Adipocyte (in vitro differentiated cells): ENCODE results near the gene ST3GAL2.
"Not testable (repeated sequence)": the region's sequence is repeated elsewhere in the genome, so short reads cannot be mapped to it uniquely, and the experiment has no call there.

Experiments used
- DNase-seq: peaks from one replicate; pipeline ENCODE4 v3.0.0-alpha.2; 2015; ENCODE audit warnings: low read depth
- H3K27me3 ChIP-seq: replicated peaks from 2 replicates; pipeline ENCODE4 v1.7.0; 2013; ENCODE audit warnings: mild to moderate bottlenecking, low read length, moderate library complexity; ENCODE audit not compliant: control insufficient read depth, insufficient read depth
- H3K36me3 ChIP-seq: 2 replicates; pipeline ENCODE4 v1.7.0; 2013; ENCODE audit warnings: low read length, mild to moderate bottlenecking, moderate library complexity; ENCODE audit not compliant: control insufficient read depth, insufficient read depth, severe bottlenecking
- H3K4me1 ChIP-seq: 2 replicates; pipeline ENCODE4 v1.7.0; 2013; ENCODE audit warnings: mild to moderate bottlenecking, low read length, moderate library complexity; ENCODE audit not compliant: control insufficient read depth, insufficient read depth
- H3K4me3 ChIP-seq: 2 replicates; pipeline ENCODE4 v1.7.0; 2013; ENCODE audit warnings: mild to moderate bottlenecking, low read length, moderate library complexity
- H3K9ac ChIP-seq: 2 replicates; pipeline ENCODE4 v1.7.0; 2013; ENCODE audit warnings: mild to moderate bottlenecking, low read length, moderate library complexity
- H3K9me3 ChIP-seq: 2 replicates; pipeline ENCODE4 v1.7.0; 2013; ENCODE audit warnings: mild to moderate bottlenecking, low read length, moderate library complexity; ENCODE audit not compliant: control insufficient read depth

Gene ST3GAL2

DNA sequence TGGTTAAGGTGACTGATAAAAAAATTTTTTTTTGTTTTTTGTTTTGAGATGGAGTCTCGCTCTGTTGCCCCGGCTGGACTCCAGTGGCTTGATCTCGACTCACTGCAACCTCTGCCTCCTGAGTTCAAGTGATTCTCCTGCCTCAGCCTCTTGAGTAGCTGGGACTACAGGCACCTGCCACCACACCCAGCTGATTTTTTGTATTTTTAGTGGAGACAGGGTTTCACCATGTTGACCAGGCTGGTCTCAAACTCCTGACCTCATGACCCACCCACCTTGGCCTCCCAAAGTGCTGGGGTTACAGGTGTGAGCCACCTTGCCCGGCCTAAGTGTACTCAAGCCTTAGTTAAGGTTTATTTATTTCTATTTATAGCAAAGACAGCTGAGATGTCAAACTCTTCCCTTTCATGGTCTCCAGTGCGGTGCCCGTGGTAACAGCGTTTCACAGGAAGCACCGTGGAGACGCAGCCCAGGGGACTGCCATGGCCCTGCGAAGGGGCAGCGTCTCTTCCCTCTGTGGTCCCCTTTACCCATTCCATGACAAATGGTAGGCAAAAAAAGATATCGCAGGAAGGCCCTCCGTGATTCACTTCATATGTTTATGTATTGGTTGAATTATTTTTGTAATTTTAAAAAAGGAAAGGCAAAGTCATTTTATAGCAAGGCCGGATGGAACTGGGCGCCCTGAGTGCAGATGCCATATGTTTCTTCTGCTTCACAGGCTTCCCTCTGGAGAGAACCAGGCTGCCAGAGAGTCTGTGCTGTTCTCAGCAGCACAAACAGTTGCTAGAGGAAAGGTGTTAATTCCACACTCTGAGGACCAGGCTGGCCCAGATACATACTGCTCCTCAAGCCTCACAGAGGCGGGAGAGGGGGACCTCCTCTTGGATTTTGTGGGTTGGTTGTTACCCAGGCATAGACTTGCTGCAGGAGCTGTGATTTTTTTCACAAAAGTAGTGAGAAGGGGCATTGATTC, 63.0 kb downstream of the ST3GAL2 start:
- peaks cover 11% of the 10 kb centered on the region for H3K4me1 ChIP-seq
- peaks cover 50% of the 10 kb centered on the region for H3K36me3 ChIP-seq
- no peak overlapping the region for H3K4me3 ChIP-seq
- H3K9me3 ChIP-seq, result no peaks in the 10 kb centered on the region
- no peaks in the 10 kb centered on the region for H3K27me3 ChIP-seq
- H3K9ac ChIP-seq, result no peak overlapping the region
- DNase-seq, result no peak

DNA sequence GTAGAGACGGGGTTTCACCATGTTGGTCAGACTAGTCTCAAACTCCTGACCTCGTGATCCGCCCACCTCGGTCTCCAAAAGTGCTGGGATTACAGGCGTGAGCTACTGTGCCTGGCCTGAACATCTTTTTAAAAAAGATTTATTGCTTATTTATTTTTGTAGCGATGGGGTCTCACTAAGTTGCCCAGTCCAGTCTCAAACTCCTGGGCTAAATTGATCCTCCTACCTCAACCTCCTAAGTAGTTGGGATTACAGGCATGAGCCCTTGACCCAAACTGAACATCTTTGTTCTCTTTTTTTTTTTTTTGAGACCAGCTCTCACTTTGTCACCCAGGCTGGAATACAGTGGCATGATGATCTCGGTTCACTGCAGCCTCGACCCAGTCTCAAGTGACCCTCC, 64.7 kb downstream of the ST3GAL2 start:
- no peak overlapping the region for H3K9ac ChIP-seq
- H3K4me3 ChIP-seq, result no peak overlapping the region
- peaks cover 63% of the 10 kb centered on the region for H3K36me3 ChIP-seq
- H3K9me3 ChIP-seq, result no peaks in the 10 kb centered on the region
- DNase-seq, result no peak
- H3K27me3 ChIP-seq, result no peaks in the 10 kb centered on the region
- no peaks in the 10 kb centered on the region for H3K4me1 ChIP-seq

DNA sequence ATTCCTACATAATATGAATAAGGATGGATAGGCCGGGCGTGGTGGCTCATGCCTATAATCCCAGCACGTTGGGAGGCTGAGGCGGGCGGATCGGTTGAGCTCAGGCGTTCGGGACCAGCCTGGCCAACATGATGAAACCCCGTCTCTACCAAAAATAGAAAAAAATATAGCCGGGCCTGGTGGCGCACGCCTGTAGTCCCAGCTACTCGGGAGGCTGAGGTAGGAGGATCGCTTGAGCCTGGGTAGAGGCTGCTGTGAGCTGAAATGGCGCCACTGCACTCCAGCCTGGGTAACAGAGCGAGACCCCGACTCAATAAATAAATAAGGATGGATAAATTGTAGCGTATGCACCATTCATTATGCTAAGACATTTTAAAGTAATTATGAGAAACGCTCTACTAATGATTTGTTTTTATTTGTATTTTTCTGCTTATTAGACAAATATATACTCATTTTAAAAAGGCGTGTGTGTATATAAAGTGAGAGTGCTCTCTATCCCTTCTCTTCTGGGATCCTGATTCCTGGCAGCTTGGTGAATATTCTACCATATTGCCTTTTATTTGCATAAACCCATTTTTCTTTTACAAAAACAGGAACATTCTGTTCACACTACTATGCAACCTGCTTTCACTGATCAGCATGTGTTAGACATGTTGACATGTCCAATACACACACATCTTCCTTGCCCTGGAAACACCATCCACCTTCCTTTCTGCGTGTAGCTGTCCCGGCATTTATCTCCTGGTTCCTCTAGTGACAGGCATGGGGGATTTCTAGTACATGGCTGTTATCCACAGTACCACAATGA, 65.8 kb downstream of the ST3GAL2 start:
- Histone ChIP-seq H3K4me3 (no peak overlapping the region), H3K4me1 (no peaks in the 10 kb centered on the region), H3K27me3 (no peaks in the 10 kb centered on the region), H3K9me3 (no peaks in the 10 kb centered on the region), H3K9ac (no peak overlapping the region), H3K36me3 (peaks cover 64% of the 10 kb centered on the region)
- DNase-seq, result no peak

DNA sequence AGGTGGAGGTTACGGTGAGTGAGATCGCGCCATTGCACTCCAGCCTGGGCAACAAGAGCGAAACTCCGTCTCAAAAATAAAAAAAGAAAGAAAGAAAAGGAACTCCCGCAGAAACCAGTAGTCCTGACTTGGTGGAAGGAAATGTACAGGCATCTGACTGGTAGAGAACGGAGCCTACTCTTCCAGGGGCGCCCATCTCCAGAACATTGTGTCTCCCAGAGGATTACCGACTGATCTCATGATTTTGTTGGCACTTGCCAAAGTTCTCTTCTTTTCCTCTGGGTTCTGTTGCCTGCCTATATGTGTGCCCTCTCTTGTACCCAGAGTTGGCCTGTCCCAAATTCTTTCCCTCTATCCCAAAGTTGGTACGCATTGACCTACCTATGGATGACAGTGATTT, 68.0 kb downstream of the ST3GAL2 start:
- Histone ChIP-seq H3K4me1 (no peaks in the 10 kb centered on the region), H3K36me3 (peaks cover 75% of the 10 kb centered on the region), H3K4me3 (no peak overlapping the region), H3K27me3 (no peaks in the 10 kb centered on the region), H3K9me3 (no peaks in the 10 kb centered on the region), H3K9ac (no peak overlapping the region)
- no peak for DNase-seq

DNA sequence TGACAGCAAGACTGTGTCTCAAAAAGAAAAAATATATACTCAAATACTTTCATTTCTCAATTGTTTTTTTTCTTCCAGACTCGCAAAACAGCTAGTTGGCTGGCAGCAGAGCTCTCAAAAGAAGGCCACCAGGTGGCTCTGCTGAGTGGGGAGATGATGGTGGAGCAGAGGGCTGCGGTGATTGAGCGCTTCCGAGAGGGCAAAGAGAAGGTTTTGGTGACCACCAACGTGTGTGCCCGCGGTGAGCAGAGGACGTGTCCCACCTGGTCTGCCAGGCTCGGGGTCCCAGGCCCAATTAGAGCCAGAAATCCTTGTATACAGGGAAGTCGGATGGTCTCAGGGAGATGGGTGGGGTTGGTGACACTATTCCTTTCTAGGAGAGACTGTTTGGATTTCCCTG, 68.8 kb downstream of the ST3GAL2 start:
- peak; percentile 63 for DNase-seq

DNA sequence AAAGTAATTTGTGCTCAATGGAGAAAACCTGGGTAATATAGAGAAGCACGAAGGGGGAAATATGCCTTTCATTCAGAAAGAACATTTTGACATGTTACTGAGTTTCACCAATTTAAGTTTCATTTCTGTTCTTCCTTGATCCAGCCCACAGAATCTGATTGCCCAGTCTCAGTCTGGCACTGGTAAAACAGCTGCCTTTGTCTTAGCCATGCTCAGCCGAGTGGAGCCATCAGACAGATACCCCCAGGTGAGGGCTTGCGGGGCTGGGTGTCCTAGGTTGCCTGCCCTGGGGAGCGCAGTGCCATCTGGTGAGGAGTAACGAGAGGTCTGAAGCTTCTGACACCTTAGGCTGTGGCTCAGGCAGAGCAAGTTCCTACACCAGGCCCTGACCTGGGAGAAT, 74.5 kb downstream of the ST3GAL2 start:
- H3K9me3 ChIP-seq, result no peaks in the 10 kb centered on the region
- H3K27me3 ChIP-seq, result no peaks in the 10 kb centered on the region
- no peak overlapping the region for H3K4me3 ChIP-seq
- no peak for DNase-seq
- no peaks in the 10 kb centered on the region for H3K4me1 ChIP-seq
- H3K9ac ChIP-seq, result no peak overlapping the region
- peaks cover 82% of the 10 kb centered on the region for H3K36me3 ChIP-seq

More for the DNA sequence above, 68.8 kb downstream of the ST3GAL2 start:
- H3K4me1 ChIP-seq, H3K27me3 ChIP-seq, H3K4me3 ChIP-seq, H3K9me3 ChIP-seq, H3K9ac ChIP-seq: not testable (repeated sequence)
- peaks cover 79% of the 10 kb centered on the region for H3K36me3 ChIP-seq

DNA sequence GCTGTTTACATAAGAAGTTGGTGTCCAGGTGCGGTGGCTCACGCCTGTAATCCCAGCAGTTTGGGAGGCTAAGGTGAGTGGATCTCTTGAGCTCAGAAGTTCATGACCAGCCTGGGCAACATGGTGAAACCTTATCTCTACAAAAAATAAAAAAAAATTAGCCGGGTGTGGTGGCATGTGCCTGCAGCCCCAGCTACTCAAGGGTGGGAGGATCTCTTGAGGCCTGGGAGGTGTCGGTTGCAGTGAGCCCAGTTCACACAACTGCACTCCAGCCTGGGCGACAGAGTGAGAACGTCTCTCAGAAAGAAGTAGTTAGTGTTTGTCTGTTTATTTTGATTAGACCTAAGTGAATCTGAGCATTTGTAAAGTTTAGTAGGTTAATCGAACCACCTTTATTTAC, 79.3 kb downstream of the ST3GAL2 start:
- Histone ChIP-seq H3K9ac (no peak overlapping the region), H3K9me3 (no peaks in the 10 kb centered on the region), H3K4me1 (no peaks in the 10 kb centered on the region), H3K36me3 (peaks cover 91% of the 10 kb centered on the region), H3K4me3 (no peak overlapping the region), H3K27me3 (no peaks in the 10 kb centered on the region)
- DNase-seq, result no peak

DNA sequence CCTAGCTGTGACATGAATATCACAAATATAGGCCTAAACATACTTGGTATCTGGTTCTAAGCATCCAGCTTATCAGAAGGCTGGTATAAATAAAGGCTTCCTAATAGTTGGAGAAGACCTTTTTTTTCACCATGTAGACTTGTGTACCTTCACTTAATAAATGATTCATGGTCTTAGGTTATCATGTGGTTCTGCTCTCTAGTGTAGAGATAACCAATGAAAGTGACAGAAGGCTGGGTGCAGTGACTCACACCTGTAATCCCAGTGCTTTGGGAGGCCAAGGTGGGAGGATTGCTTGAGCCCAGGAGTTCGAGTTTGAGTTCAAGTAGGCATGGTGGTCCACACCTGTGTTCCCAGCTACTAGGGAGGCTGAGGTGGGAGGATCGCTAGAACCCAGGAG, 89.1 kb downstream of the ST3GAL2 start:
- H3K4me3 ChIP-seq, result no peak overlapping the region
- no peak overlapping the region for H3K9ac ChIP-seq
- no peaks in the 10 kb centered on the region for H3K27me3 ChIP-seq
- peaks cover 28% of the 10 kb centered on the region for H3K4me1 ChIP-seq
- peaks cover 24% of the 10 kb centered on the region for H3K36me3 ChIP-seq
- H3K9me3 ChIP-seq, result no peaks in the 10 kb centered on the region
- DNase-seq, result no peak

DNA sequence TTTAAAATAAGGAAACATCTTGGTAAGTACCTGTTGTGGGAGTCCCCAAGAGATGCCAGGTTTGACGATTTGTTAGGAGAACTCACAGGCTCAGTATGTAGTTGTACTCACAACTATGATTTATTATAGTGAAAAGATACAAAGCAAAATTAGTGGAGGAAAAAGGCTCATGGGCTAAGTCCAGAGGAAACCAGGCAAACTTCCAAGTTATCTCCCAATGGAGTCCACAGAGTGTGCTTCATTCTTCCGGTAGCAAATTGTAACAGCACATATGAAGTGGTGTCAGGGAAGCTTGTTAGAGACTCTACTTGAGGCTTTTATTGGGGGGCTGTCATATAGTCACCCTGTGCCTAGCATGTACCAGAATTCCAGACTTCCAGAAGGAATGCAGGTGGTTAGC, 89.9 kb downstream of the ST3GAL2 start:
- Histone ChIP-seq H3K9me3 (no peaks in the 10 kb centered on the region), H3K4me1 (peaks cover 28% of the 10 kb centered on the region), H3K9ac (peak overlapping the region; percentile 23), H3K27me3 (no peaks in the 10 kb centered on the region), H3K36me3 (peaks cover 21% of the 10 kb centered on the region), H3K4me3 (peak overlapping the region; percentile 31)
- DNase-seq, result no peak

DNA sequence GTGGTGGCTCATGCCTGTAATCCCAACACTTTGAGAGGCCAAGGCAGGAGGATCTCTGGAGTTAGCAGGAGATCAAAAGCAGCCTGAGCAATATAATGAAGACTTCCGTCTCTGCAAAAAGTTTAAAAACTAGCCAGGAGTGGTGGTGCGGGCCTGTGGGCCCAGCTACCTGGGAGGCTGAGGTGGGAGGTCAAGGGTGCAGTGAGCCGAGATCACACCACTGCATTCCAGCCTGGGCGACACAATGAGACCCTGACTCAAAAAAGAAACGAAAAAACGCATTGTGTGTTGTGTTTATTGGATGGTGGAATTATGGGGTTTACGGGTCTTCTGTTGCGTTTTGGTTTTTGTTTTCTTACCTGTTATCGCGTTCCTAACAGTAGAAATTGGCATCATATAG, 93.1 kb downstream of the ST3GAL2 start:
- DNase-seq, result no peak
- H3K27me3 ChIP-seq, result no peaks in the 10 kb centered on the region
- peak overlapping the region; percentile 98 for H3K4me3 ChIP-seq
- peak overlapping the region; percentile 97 for H3K9ac ChIP-seq
- no peaks in the 10 kb centered on the region for H3K9me3 ChIP-seq
- H3K4me1 ChIP-seq, result peaks cover 28% of the 10 kb centered on the region
- H3K36me3 ChIP-seq, result no peaks in the 10 kb centered on the region

DNA sequence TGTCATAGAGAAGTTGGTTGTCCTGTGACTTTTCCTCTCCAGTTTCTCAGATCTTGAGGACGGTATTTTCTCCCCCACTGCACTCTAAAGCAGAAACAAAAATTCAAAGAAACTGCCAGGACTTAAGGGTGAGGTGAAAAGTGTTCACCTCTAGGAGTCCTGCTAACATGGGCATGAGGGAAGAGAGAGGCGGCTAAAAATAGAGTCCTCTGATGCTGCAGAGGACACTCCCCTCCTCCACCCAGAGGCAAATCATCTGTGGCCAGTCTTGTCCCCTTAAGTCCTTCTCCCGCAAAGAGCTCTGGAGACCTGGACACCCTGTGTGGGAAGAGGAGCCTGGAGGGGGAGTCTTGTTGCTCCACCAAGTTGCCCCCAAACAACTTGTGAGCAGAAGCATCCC, 96.9 kb downstream of the ST3GAL2 start:
- no peaks in the 10 kb centered on the region for H3K36me3 ChIP-seq
- H3K9me3 ChIP-seq, result no peaks in the 10 kb centered on the region
- H3K4me1 ChIP-seq, result peaks cover 5% of the 10 kb centered on the region
- H3K27me3 ChIP-seq, result no peaks in the 10 kb centered on the region
- no peak for DNase-seq
- H3K4me3 ChIP-seq, result no peak overlapping the region
- no peak overlapping the region for H3K9ac ChIP-seq
